ENCODE results near the gene DAAM2. TPM values are rescaled to one million over a fixed set of nuclear protein-coding genes. Genes with fewer than 3 reads are reported as not detected.

Gene DAAM2
- polyA plus RNA-seq, 1 of the 3 experiments (the other 2 are of a cell fraction), result 0.20 TPM

DNA sequence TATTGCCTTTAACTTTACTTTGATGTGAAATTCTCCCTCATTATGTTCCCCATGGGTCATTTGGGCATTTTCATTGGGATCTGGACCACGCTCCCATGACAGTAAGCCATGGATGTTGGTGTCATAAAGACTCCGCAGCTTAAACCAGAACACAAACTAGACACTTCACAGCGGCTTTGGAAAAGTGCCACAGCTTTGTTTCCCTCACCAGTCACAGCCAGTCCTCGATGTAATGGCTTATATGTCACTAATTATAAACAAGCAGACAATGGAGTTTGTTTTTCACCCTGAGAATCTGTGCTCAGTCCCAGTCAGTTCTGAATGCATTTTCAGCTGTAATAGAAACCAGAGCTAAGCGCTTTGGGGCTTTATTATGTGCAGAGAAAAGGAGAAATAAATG, 23.2 kb upstream of the DAAM2 start:
- H2AFZ ChIP-seq (ENCODE audit: low read depth), result no peak overlapping the region
- H3K9me3 ChIP-seq, result no peaks in the 10 kb centered on the region
- ChIA-PET POLR2A (no interaction called here), CTCF (no interaction called here)
- H3K27me3 ChIP-seq (ENCODE audit: insufficient read depth), result no peaks in the 10 kb centered on the region
- no peak overlapping the region for H3K27ac ChIP-seq (ENCODE audit: low read depth in 2 of 2, low read length in 1 of 2)
- no peak overlapping the region for H3K4me3 ChIP-seq (ENCODE audit: low read depth in 2 of 2, low read length in 1 of 2)
- no peaks in the 10 kb centered on the region for H4K20me1 ChIP-seq (ENCODE audit: insufficient read depth)
- no peak overlapping the region for H3K4me2 ChIP-seq
- H3K79me2 ChIP-seq (ENCODE audit: insufficient read depth), result no peaks in the 10 kb centered on the region
- DNase-seq, result no peak
- H3K9me2 ChIP-seq, result no peaks in the 10 kb centered on the region
- 35% methylated on average over 5 of the region's 5 CpGs for WGBS (ENCODE audit: low lambda C conversion rate)
- no peaks in the 10 kb centered on the region for H3K36me3 ChIP-seq (replicated peaks in 1 of 2; ENCODE audit: control insufficient read depth in 1 of 2, insufficient read depth in 2 of 2, low read length in 1 of 2)
- no peaks in the 10 kb centered on the region for H3F3A ChIP-seq (replicated peaks; ENCODE audit: insufficient read depth)
- no peak for TF ChIP-seq TEAD4 (IDR thresholded peaks at IDR 0.05; ENCODE audit: borderline replicate concordance, insufficient read depth)
- TF ChIP-seq TAF1 (IDR thresholded peaks at IDR 0.05; ENCODE audit: borderline replicate concordance, low read depth, low read length), result no peak
- TF ChIP-seq NFIC (IDR thresholded peaks at IDR 0.05; ENCODE audit: borderline replicate concordance), result no peak
- no peak for TF ChIP-seq RAD21 (IDR thresholded peaks at IDR 0.05; ENCODE audit: low read length)
- no peak for TF ChIP-seq USF1 (IDR thresholded peaks at IDR 0.05; ENCODE audit: borderline replicate concordance, low read depth)
- TF ChIP-seq USF2 (IDR thresholded peaks at IDR 0.05; ENCODE audit: borderline replicate concordance, low read depth, low read length), result no peak
- TF ChIP-seq, protein P1, sequence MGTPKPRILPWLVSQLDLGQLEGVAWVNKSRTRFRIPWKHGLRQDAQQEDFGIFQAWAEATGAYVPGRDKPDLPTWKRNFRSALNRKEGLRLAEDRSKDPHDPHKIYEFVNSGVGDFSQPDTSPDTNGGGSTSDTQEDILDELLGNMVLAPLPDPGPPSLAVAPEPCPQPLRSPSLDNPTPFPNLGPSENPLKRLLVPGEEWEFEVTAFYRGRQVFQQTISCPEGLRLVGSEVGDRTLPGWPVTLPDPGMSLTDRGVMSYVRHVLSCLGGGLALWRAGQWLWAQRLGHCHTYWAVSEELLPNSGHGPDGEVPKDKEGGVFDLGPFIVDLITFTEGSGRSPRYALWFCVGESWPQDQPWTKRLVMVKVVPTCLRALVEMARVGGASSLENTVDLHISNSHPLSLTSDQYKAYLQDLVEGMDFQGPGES (IDR thresholded peaks at IDR 0.05; ENCODE audit: low read depth, low read length), result no peak
- TF ChIP-seq CHD2 (IDR thresholded peaks at IDR 0.05; ENCODE audit: low read length, partially characterized antibody), result no peak
- TF ChIP-seq POLR2AphosphoS5 (IDR thresholded peaks at IDR 0.05; ENCODE audit: low read depth, low read length), result no peak
- no peak for TF ChIP-seq MAX (IDR thresholded peaks at IDR 0.05; ENCODE audit: low read depth)
- TF ChIP-seq FOSL2 (IDR thresholded peaks at IDR 0.05; ENCODE audit: borderline replicate concordance, low read depth), result no peak
- TF ChIP-seq ZBTB33 (IDR thresholded peaks at IDR 0.05; ENCODE audit: borderline replicate concordance, low read depth), result no peak
- H3K9ac ChIP-seq, result no peak overlapping the region
- H3K4me1 ChIP-seq (ENCODE audit: control insufficient read depth in 1 of 2, insufficient read depth in 2 of 2, low read depth in 1 of 2, low read length in 1 of 2), result no peaks in the 10 kb centered on the region; a peak in 1 of 4 replicates

GRCh38 chr6:39770446-39770845, 21.7 kb upstream of the DAAM2 start:
- H2AFZ ChIP-seq (ENCODE audit: low read depth), result no peak overlapping the region
- H3K9me2 ChIP-seq, result no peaks in the 10 kb centered on the region
- ChIA-PET POLR2A (no interaction called here), CTCF (no interaction called here)
- no peaks in the 10 kb centered on the region; a peak in 1 of 4 replicates for H3K4me1 ChIP-seq (ENCODE audit: control insufficient read depth in 1 of 2, insufficient read depth in 2 of 2, low read depth in 1 of 2, low read length in 1 of 2)
- no peak overlapping the region for H3K4me2 ChIP-seq
- no peak overlapping the region for H3K9ac ChIP-seq
- H3K27ac ChIP-seq (ENCODE audit: low read depth in 2 of 2, low read length in 1 of 2), result no peak overlapping the region
- 57% methylated on average over 4 of the region's 4 CpGs for WGBS (ENCODE audit: low lambda C conversion rate)
- no peaks in the 10 kb centered on the region for H3K36me3 ChIP-seq (replicated peaks in 1 of 2; ENCODE audit: control insufficient read depth in 1 of 2, insufficient read depth in 2 of 2, low read length in 1 of 2)
- no peaks in the 10 kb centered on the region for H4K20me1 ChIP-seq (ENCODE audit: insufficient read depth)
- no peaks in the 10 kb centered on the region for H3F3A ChIP-seq (replicated peaks; ENCODE audit: insufficient read depth)
- H3K4me3 ChIP-seq (ENCODE audit: low read depth in 2 of 2, low read length in 1 of 2), result no peak overlapping the region
- H3K27me3 ChIP-seq (ENCODE audit: insufficient read depth), result no peaks in the 10 kb centered on the region
- no peak for DNase-seq
- no peaks in the 10 kb centered on the region for H3K79me2 ChIP-seq (ENCODE audit: insufficient read depth)
- no peaks in the 10 kb centered on the region for H3K9me3 ChIP-seq
- no peak for TF ChIP-seq GATA2 (CRISPR knock-in tag; IDR thresholded peaks at IDR 0.05)
- TF ChIP-seq RCOR1 (IDR thresholded peaks at IDR 0.05; ENCODE audit: low read length), result no peak
- no peak for TF ChIP-seq USF1 (IDR thresholded peaks at IDR 0.05; ENCODE audit: borderline replicate concordance, low read depth)
- no peak for TF ChIP-seq SMC3 (IDR thresholded peaks at IDR 0.05; ENCODE audit: low read depth, low read length)
- no peak for TF ChIP-seq MXI1 (IDR thresholded peaks at IDR 0.05; ENCODE audit: low read depth, low read length)
- TF ChIP-seq FOXJ3 (CRISPR knock-in tag; IDR thresholded peaks at IDR 0.05), result no peak
- no peak for TF ChIP-seq FOXM1 (IDR thresholded peaks at IDR 0.05; ENCODE audit: low read depth)
- no peak for TF ChIP-seq MEF2A (IDR thresholded peaks at IDR 0.05; ENCODE audit: borderline replicate concordance, low read depth)
